Tibial nerve (tissue), 4 donors: ENCODE results near the gene EXOC4. TPM values are rescaled to one million over a fixed set of nuclear protein-coding genes. Genes with fewer than 3 reads are reported as not detected.

Source experiments
- DNase-seq, 2 donors: peaks; one replicate each; pipeline ENCODE4 v3.0.0-alpha.2; 2019; ENCODE audit warnings: low spot score in 2 of 2
- H3K27ac ChIP-seq, 4 donors: fragments of 200-600 bp; sonication (generic) in 3 of 4; one replicate each; pipeline ENCODE4 v1.5.1; 2017 to 2019; ENCODE audit warnings: mild to moderate bottlenecking in 1 of 4
- H3K27me3 ChIP-seq, 2 donors: fragments of 200-600 bp; sonication (generic) in 1 of 2; one replicate each; pipeline versions ENCODE4 v1.5.1 to v1.6.0; 2017 to 2019
- H3K36me3 ChIP-seq, 3 donors: fragments of 200-600 bp; sonication (generic); one replicate each; pipeline ENCODE4 v1.5.1; 2018 to 2019
- H3K4me1 ChIP-seq, 4 donors: fragments of 200-600 bp; sonication (generic) in 3 of 4; one replicate each; pipeline ENCODE4 v1.5.1; 2017 to 2019
- H3K4me3 ChIP-seq, 4 donors: fragments of 200-600 bp; sonication (generic) in 3 of 4; one replicate each; pipeline ENCODE4 v1.5.1; 2017 to 2019; ENCODE audit warnings: mild to moderate bottlenecking in 1 of 4, moderate library complexity in 1 of 4
- H3K9me3 ChIP-seq, 4 donors: fragments of 200-600 bp; sonication (generic) in 3 of 4; one replicate each; pipeline ENCODE4 v1.5.1; 2017 to 2019
- EP300 ChIP-seq, 2 donors: sonication (generic); formaldehyde crosslinking; IDR thresholded peaks; one replicate each; pipeline ENCODE4 v1.6.1; 2017; ENCODE audit warnings: antibody characterized with exemption in 2 of 2, mild to moderate bottlenecking in 1 of 2
- POLR2A ChIP-seq, 2 donors: fragments of 450-650 bp; IDR thresholded peaks; one replicate each; pipeline ENCODE4 v1.6.1; 2017; ENCODE audit warnings: antibody characterized with exemption in 2 of 2, mild to moderate bottlenecking in 2 of 2, moderate library complexity in 2 of 2
- WGBS, 2 donors: methylation state at CpG; one replicate each; pipeline ENCODE4 v1.1.5; 2018; 5-methylcytosine and 5-hydroxymethylcytosine counted together
- total RNA-seq, 4 donors: library from RNA; depleted of rRNA; stranded (reverse); fragments of >200 nt; gene quantifications; one replicate each; pipeline ENCODE4 v1.1.0, GENCODE V29; 2016
- TF ChIP-seq, protein P1 (sequence below), 5 experiments: fragments of 200-600 bp in 3 of 5; fragments of 450-650 bp in 2 of 5; sonication (generic) in 3 of 5; IDR thresholded peaks; one replicate each; pipeline ENCODE4 v1.5.1; 2016 to 2019; ENCODE audit warnings: antibody characterized with exemption in 5 of 5, mild to moderate bottlenecking in 3 of 5, moderate library complexity in 2 of 5

EXOC4 gene
- total RNA-seq, 4 donors from 2014 or later: 70.0 to 104 (median 85.8) TPM

DNA sequence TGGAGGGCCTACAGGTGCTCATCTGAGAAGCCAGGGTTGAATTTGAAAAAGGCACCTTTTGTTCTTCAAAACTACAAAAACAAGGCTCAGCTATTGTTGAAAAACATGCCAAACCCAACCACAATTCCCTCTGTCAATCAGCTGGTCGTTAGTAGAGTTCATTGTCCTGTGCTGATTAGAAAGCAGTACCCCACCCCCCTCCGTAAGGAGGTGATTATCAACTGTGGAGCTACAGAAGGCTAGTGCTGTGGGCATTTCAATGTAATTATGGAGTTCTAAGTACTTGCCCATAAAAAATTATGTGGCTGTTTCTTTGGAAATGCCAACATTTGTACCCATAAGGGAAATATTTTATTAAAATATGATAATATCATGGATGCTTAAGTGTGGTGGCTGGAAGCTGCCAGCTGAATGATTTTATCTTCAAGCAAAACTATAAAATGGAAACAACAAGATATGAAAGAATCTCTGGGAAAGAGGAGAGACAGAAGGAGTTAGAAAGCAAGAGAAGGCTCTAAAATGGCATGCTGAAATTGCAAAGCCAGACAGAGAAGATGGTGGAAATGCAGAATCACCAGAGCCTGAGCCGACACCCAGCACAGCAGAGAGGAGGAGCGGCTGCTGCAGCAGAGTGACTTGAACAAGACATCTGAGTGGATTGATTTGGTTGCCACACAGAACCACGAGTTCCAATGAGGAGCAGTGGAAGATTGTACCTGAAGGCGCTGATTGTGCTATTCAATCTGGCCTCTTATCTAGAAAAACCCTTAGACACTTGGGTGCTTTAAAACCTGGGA lies 694.8 kb downstream of the EXOC4 start:
- no peak for TF ChIP-seq POLR2A (IDR thresholded peaks at IDR 0.05)
- Histone ChIP-seq H3K27me3 (no peaks in the 10 kb centered on the region), H3K9me3 (no peaks in the 10 kb centered on the region), H3K4me3 (no peak overlapping the region), H3K27ac (no peak overlapping the region), H3K36me3 (peaks cover 0 to 20% (median 0%) of the 10 kb centered on the region in 3 donors), H3K4me1 (no peaks in the 10 kb centered on the region)
- WGBS, 2 donors: 80% methylated on average over 6 of the region's 6 CpGs
- no peak for DNase-seq

DNA sequence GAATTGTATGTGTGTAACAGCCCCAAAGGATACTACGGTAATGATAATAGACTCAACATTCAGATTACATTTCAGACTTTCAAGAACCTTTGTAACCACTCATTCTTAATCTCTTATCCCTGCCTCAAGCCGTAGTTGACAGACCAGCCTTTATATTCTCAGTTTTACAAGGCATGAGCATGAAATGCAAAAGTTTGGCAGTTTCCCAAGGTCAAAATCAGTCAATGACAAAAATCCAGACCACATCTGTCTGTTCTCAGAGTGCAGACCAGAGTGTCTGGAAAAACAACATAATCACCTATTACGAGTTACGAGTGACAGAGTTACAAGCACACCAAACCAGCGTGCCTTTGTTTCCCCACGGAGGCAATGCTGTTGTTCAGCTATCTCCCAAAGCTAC lies 695.7 kb downstream of the EXOC4 start:
- Histone ChIP-seq H3K27ac (no peak overlapping the region), H3K36me3 (peaks cover 0 to 20% (median 0%) of the 10 kb centered on the region in 3 donors), H3K9me3 (no peaks in the 10 kb centered on the region), H3K4me3 (no peak overlapping the region), H3K27me3 (no peaks in the 10 kb centered on the region), H3K4me1 (no peaks in the 10 kb centered on the region)
- 72 to 78% methylated on average over 6 of the region's 6 CpGs for WGBS, 2 donors
- TF ChIP-seq, protein P1, sequence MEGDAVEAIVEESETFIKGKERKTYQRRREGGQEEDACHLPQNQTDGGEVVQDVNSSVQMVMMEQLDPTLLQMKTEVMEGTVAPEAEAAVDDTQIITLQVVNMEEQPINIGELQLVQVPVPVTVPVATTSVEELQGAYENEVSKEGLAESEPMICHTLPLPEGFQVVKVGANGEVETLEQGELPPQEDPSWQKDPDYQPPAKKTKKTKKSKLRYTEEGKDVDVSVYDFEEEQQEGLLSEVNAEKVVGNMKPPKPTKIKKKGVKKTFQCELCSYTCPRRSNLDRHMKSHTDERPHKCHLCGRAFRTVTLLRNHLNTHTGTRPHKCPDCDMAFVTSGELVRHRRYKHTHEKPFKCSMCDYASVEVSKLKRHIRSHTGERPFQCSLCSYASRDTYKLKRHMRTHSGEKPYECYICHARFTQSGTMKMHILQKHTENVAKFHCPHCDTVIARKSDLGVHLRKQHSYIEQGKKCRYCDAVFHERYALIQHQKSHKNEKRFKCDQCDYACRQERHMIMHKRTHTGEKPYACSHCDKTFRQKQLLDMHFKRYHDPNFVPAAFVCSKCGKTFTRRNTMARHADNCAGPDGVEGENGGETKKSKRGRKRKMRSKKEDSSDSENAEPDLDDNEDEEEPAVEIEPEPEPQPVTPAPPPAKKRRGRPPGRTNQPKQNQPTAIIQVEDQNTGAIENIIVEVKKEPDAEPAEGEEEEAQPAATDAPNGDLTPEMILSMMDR (IDR thresholded peaks at IDR 0.05): no peak
- TF ChIP-seq POLR2A (IDR thresholded peaks at IDR 0.05) (no peak), EP300 (IDR thresholded peaks at IDR 0.05) (no peak)
- no peak for DNase-seq

DNA sequence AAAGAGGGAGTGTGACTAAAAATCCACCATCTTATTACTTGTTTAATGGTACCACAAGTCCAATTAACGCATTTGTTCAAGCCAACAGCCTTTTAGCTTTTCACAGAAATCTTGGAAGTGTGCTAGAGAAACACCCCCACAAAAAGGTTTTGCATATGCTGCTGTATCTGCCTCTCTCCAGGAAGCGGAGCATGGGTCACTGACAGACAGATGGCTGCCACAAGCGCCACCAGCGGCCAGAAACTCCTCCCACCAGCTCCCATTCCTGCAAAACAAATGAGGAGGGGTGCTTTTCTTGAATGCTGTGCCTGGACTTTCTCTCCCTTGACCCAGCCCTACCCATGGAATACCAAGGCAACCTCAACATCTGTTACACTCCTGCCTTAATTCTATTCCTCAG lies 698.0 kb downstream of the EXOC4 start:
- no peaks in the 10 kb centered on the region for H3K9me3 ChIP-seq
- WGBS, 2 donors: 72 to 73% methylated on average over 4 of the region's 4 CpGs
- H3K27ac ChIP-seq: no peak overlapping the region
- DNase-seq: no peak
- no peak for TF ChIP-seq POLR2A (IDR thresholded peaks at IDR 0.05)
- no peak for TF ChIP-seq EP300 (IDR thresholded peaks at IDR 0.05)
- TF ChIP-seq, protein P1 (IDR thresholded peaks at IDR 0.05): no peak
- H3K36me3 ChIP-seq: peaks cover 0 to 20% (median 0%) of the 10 kb centered on the region in 3 donors
- no peak overlapping the region for H3K4me3 ChIP-seq
- H3K4me1 ChIP-seq: no peaks in the 10 kb centered on the region
- no peaks in the 10 kb centered on the region for H3K27me3 ChIP-seq

DNA sequence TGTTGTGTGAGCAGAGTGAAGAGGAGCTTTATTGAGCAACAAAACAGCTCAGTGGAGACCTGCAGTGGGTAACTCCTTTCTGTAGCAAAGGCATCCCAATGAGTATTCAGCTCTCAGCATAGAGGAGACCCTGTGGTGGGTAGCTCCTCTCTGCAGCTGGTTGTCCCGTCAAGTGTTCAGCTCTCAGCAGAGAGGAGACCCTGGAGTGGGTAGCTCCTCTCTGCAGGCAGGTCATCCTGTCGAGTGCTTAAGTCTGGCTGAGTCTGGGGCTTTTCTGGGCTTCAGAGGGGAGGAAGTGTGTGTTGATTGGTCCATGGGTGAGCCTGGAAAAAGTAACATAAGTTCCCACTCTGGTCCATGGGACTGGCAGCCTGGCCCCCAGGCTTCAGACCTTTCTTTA lies 702.3 kb downstream of the EXOC4 start:
- no peaks in the 10 kb centered on the region for H3K4me1 ChIP-seq
- H3K27me3 ChIP-seq: no peaks in the 10 kb centered on the region
- no peak for DNase-seq
- H3K36me3 ChIP-seq: peaks cover 0 to 12% (median 0%) of the 10 kb centered on the region in 3 donors
- no peak overlapping the region for H3K4me3 ChIP-seq
- H3K27ac ChIP-seq: no peak overlapping the region
- H3K9me3 ChIP-seq: no peaks in the 10 kb centered on the region
- 95 to 100% methylated on average over 2 of the region's 2 CpGs for WGBS, 2 donors
- TF ChIP-seq POLR2A (IDR thresholded peaks at IDR 0.05) (no peak), EP300 (IDR thresholded peaks at IDR 0.05) (no peak)
- TF ChIP-seq, protein P1 (IDR thresholded peaks at IDR 0.05): no peak

DNA sequence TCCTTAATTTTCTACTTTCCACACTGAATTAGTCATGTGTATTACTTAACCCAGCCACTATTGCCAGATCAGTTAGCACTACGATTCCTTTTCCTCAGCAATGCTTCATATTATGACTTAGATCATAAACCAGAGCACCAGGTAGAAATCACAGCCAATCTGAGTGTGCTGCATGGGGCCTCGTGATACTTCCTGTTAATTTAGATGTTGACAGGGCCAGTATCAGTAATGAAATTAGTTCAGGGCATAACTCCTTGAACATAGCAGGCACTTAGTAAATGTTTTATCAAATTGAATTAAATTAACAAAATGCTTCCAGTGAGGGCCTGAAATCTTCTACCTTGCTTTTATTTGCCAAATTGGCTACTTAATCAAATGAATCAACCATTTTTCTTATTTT lies 705.0 kb downstream of the EXOC4 start:
- no peak overlapping the region for H3K4me3 ChIP-seq
- H3K36me3 ChIP-seq: peaks cover 0 to 5% (median 0%) of the 10 kb centered on the region in 3 donors
- no peak for TF ChIP-seq EP300 (IDR thresholded peaks at IDR 0.05)
- TF ChIP-seq POLR2A (IDR thresholded peaks at IDR 0.05): no peak
- TF ChIP-seq, protein P1 (IDR thresholded peaks at IDR 0.05): no peak
- no peak overlapping the region for H3K27ac ChIP-seq
- no peaks in the 10 kb centered on the region for H3K4me1 ChIP-seq
- no peaks in the 10 kb centered on the region for H3K9me3 ChIP-seq
- H3K27me3 ChIP-seq: no peaks in the 10 kb centered on the region
- DNase-seq: no peak
- 66 to 81% methylated on average over 2 of the region's 2 CpGs for WGBS, 2 donors
